GM12873 (cell line): ENCODE data around the gene SRPK2.

Experiments used
- CTCF ChIP-seq: IDR thresholded peaks from 2 replicates; pipeline ENCODE4 v1.5.1; 2012; ENCODE audit warnings: low read depth, mild to moderate bottlenecking, moderate library complexity, low read length, control low read depth; ENCODE audit not compliant: insufficient read depth; ENCODE audit errors: missing control alignments

SRPK2 gene

GRCh38 chr7:105306298-105306748 is 82.4 kb downstream of the SRPK2 start:
- TF ChIP-seq CTCF, result no peak

GRCh38 chr7:105305633-105306032 is 83.1 kb downstream of the SRPK2 start:
- TF ChIP-seq CTCF, result no peak

GRCh38 chr7:105304040-105304895 is 84.5 kb downstream of the SRPK2 start:
- TF ChIP-seq CTCF, result no peak

GRCh38 chr7:105298439-105298894 is 90.3 kb downstream of the SRPK2 start:
- no peak for TF ChIP-seq CTCF

- TF ChIP-seq CTCF, result no peak
Measured at GRCh38 chr7:105297985-105298384, 90.7 kb downstream of the SRPK2 start.

- no peak for TF ChIP-seq CTCF
Measured at GRCh38 chr7:105297309-105297708, 91.4 kb downstream of the SRPK2 start.

GRCh38 chr7:105296491-105296890 is 92.2 kb downstream of the SRPK2 start:
- no peak for TF ChIP-seq CTCF
